NB4 (cell line): ENCODE data around the gene PTH2R.
"Not testable (repeated sequence)": the region's sequence is repeated elsewhere in the genome, so short reads cannot be mapped to it uniquely, and the experiment has no call there.

Source experiments
- DNase-seq: peaks from one replicate; pipeline ENCODE4 v3.0.0; 2010; ENCODE audit warnings: low read depth
- H3K4me3 ChIP-seq: one replicate; pipeline ENCODE4 v1.5.1; 2011; ENCODE audit warnings: mild to moderate bottlenecking, low read depth, low read length, moderate library complexity
- MYC ChIP-seq: IDR thresholded peaks from 2 replicates; pipeline ENCODE4 v1.6.1; 2011; ENCODE audit warnings: low read depth, low read length
- POLR2A ChIP-seq: IDR thresholded peaks from 2 replicates; pipeline ENCODE4 v1.6.1; 2011; ENCODE audit warnings: mild to moderate bottlenecking; ENCODE audit not compliant: insufficient read length; ENCODE audit errors: extremely low read depth
- TF ChIP-seq, protein P1 (sequence below): IDR thresholded peaks from one replicate; pipeline ENCODE4 v1.5.1; 2012; ENCODE audit warnings: low read depth, low read length
- TF ChIP-seq, protein P2 (sequence below): IDR thresholded peaks from 2 replicates; pipeline ENCODE4 v1.6.1; 2011; ENCODE audit warnings: low read depth, low read length

Gene PTH2R

DNA sequence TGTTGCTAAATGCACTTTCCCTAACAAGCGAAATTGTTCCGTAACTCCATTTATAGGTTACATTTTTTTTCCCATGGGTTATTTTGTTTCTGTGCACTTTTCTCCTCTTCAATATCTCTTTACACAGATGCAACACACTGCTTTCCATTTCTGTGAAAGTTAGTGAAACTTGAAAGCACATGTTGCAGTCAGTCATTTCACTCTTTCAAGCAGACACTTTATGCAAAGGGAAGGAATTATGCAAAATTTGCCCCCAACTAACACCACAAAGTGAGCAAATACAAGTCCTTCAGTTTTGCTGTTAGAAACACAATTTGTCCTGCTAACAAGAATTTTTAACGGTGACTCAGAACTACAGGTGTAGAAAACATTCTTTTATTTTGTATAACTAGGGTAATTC, 124.8 kb downstream of the PTH2R start:
- no peak overlapping the region for H3K4me3 ChIP-seq
- DNase-seq, result no peak
- TF ChIP-seq MYC (no peak), POLR2A (no peak)
- TF ChIP-seq, protein P1, sequence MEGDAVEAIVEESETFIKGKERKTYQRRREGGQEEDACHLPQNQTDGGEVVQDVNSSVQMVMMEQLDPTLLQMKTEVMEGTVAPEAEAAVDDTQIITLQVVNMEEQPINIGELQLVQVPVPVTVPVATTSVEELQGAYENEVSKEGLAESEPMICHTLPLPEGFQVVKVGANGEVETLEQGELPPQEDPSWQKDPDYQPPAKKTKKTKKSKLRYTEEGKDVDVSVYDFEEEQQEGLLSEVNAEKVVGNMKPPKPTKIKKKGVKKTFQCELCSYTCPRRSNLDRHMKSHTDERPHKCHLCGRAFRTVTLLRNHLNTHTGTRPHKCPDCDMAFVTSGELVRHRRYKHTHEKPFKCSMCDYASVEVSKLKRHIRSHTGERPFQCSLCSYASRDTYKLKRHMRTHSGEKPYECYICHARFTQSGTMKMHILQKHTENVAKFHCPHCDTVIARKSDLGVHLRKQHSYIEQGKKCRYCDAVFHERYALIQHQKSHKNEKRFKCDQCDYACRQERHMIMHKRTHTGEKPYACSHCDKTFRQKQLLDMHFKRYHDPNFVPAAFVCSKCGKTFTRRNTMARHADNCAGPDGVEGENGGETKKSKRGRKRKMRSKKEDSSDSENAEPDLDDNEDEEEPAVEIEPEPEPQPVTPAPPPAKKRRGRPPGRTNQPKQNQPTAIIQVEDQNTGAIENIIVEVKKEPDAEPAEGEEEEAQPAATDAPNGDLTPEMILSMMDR, result no peak
- TF ChIP-seq, protein P2, sequence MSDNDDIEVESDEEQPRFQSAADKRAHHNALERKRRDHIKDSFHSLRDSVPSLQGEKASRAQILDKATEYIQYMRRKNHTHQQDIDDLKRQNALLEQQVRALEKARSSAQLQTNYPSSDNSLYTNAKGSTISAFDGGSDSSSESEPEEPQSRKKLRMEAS, result no peak

- H3K4me3 ChIP-seq, DNase-seq: not testable (repeated sequence)
Measured at GRCh38 chr2:208535578-208535977, 129.0 kb downstream of the PTH2R start.

- TF ChIP-seq MYC (no peak), POLR2A (no peak)
- TF ChIP-seq, protein P2, result no peak
- TF ChIP-seq, protein P1, result no peak
- DNase-seq, result no peak
- H3K4me3 ChIP-seq, result no peak overlapping the region
Measured at GRCh38 chr2:208541461-208541988, 134.9 kb downstream of the PTH2R start.

DNA sequence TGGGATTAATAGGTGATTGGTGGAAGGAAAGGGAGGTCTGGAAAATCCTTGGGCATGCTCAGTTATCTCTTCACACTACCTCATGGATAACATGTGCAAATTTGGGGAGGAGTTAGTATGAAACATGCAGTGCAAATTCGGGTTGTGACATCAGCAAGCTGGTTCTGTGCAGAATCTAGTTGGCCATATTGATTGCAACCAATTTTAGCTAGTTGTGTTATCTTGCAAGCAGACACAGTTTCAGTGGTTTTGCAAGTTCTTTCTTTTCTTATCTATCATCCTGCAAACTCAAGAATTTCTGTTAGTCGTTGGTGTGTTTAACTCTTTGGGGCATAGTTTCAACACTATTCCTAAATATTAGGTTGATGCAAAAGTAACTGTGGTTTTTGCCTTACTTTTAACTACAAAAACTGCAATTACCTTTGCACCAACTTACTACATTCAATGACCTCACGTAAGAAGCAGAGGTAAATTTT, 135.4 kb downstream of the PTH2R start:
- no peak for TF ChIP-seq POLR2A
- TF ChIP-seq, protein P1, result no peak
- TF ChIP-seq, protein P2, result no peak
- DNase-seq, result no peak
- H3K4me3 ChIP-seq, result no peak overlapping the region

GRCh38 chr2:208542465-208543041, 136.0 kb downstream of the PTH2R start:
- no peak overlapping the region for H3K4me3 ChIP-seq
- DNase-seq, result no peak
- TF ChIP-seq MYC, result no peak
- no peak for TF ChIP-seq POLR2A
- TF ChIP-seq, protein P2, result no peak
- TF ChIP-seq, protein P1, result no peak
